H9 (cell line): ENCODE measurements around the gene PIRT. TPM values are rescaled to one million over a fixed set of nuclear protein-coding genes. Genes with fewer than 3 reads are reported as not detected.

ENCODE experiments used
- DNase-seq: peaks from one replicate; pipeline ENCODE4 v3.0.0-alpha.2; 2017
- H2AFZ ChIP-seq: one replicate; pipeline ENCODE4 v1.6.1; 2013; ENCODE audit warnings: mild to moderate bottlenecking, low read length, control low read depth, moderate library complexity
- H2AK5ac ChIP-seq: 2 replicates; pipeline ENCODE4 v1.6.1; 2013; ENCODE audit warnings: low read length, control low read depth, mixed read lengths; ENCODE audit not compliant: insufficient read length
- H2BK120ac ChIP-seq: one replicate; pipeline ENCODE4 v1.6.1; 2013; ENCODE audit warnings: low read depth, mild to moderate bottlenecking, low read length, control low read depth, inconsistent platforms; ENCODE audit not compliant: poor library complexity, severe bottlenecking
- H2BK12ac ChIP-seq: 2 replicates; pipeline ENCODE4 v1.6.1; 2013; ENCODE audit warnings: low read length, control low read depth, mixed read lengths, low read depth; ENCODE audit not compliant: insufficient read length
- H2BK15ac ChIP-seq: 2 replicates; pipeline ENCODE4 v1.6.1; 2013; ENCODE audit warnings: low read depth, low read length, control low read depth
- H2BK20ac ChIP-seq: one replicate; pipeline ENCODE4 v1.6.1; 2013; ENCODE audit warnings: low read depth, mild to moderate bottlenecking, low read length, control low read depth, inconsistent platforms; ENCODE audit not compliant: poor library complexity, severe bottlenecking
- H2BK5ac ChIP-seq: 2 replicates; pipeline ENCODE4 v1.6.1; 2013; ENCODE audit warnings: low read length, control low read depth, mixed read lengths; ENCODE audit not compliant: insufficient read length
- H3K14ac ChIP-seq: 2 replicates; pipeline ENCODE4 v1.6.1; 2013; ENCODE audit warnings: low read length, control low read depth; ENCODE audit not compliant: insufficient read depth
- H3K18ac ChIP-seq: 2 replicates; pipeline ENCODE4 v1.6.1; 2013; ENCODE audit warnings: low read depth, mild to moderate bottlenecking, mixed read lengths, low read length, control low read depth; ENCODE audit not compliant: insufficient read length
- H3K23ac ChIP-seq: 2 replicates; pipeline ENCODE4 v1.6.1; 2013; ENCODE audit warnings: low read length, control low read depth, mixed read lengths, low read depth; ENCODE audit not compliant: insufficient read length
- H3K23me2 ChIP-seq: 2 replicates; pipeline ENCODE4 v1.6.1; 2013; ENCODE audit warnings: low read depth, mild to moderate bottlenecking, mixed read lengths, low read length, control low read depth; ENCODE audit not compliant: insufficient read length, poor library complexity, severe bottlenecking
- H3K27ac ChIP-seq: 2 replicates; pipeline ENCODE4 v1.5.1; 2013; ENCODE audit warnings: low read length, control low read depth, mixed read lengths, low read depth; ENCODE audit not compliant: insufficient read length
- H3K27me3 ChIP-seq: 2 replicates; pipeline ENCODE4 v1.6.1; 2013; ENCODE audit warnings: low read length, control low read depth, inconsistent platforms; ENCODE audit not compliant: insufficient read depth
- H3K4ac ChIP-seq: 2 replicates; pipeline ENCODE4 v1.6.1; 2013; ENCODE audit warnings: low read depth, mild to moderate bottlenecking, control low read depth, inconsistent platforms, low read length, moderate library complexity
- H3K4me1 ChIP-seq: 2 replicates; pipeline ENCODE4 v1.6.1; 2013; ENCODE audit warnings: low read length, control low read depth, inconsistent platforms; ENCODE audit not compliant: insufficient read depth
- H3K4me2 ChIP-seq: 2 replicates; pipeline ENCODE4 v1.6.1; 2013; ENCODE audit warnings: low read length, control low read depth, mixed read lengths; ENCODE audit not compliant: insufficient read length, insufficient read depth
- H3K56ac ChIP-seq: 2 replicates; pipeline ENCODE4 v1.6.1; 2013; ENCODE audit warnings: low read depth, mild to moderate bottlenecking, mixed read lengths, low read length, control low read depth; ENCODE audit not compliant: insufficient read length
- H3K79me1 ChIP-seq: 2 replicates; pipeline ENCODE4 v1.6.1; 2013; ENCODE audit warnings: low read depth, mild to moderate bottlenecking, moderate library complexity, low read length, control low read depth, inconsistent platforms; ENCODE audit not compliant: insufficient read depth, poor library complexity, severe bottlenecking
- H3K79me2 ChIP-seq: 2 replicates; pipeline ENCODE4 v1.6.1; 2013; ENCODE audit warnings: low read length, control low read depth, inconsistent platforms; ENCODE audit not compliant: insufficient read depth
- H3K9ac ChIP-seq: 2 replicates; pipeline ENCODE4 v1.6.1; 2013; ENCODE audit warnings: low read length, control low read depth, mixed read lengths; ENCODE audit not compliant: insufficient read length; ENCODE audit errors: extremely low read depth
- H3K9me3 ChIP-seq: one replicate; pipeline ENCODE4 v1.6.1; 2013; ENCODE audit warnings: low read depth, low read length, inconsistent platforms; ENCODE audit not compliant: control insufficient read depth
- H3T11ph ChIP-seq: one replicate; pipeline ENCODE4 v1.6.1; 2013; ENCODE audit warnings: mild to moderate bottlenecking, low read length, control low read depth, inconsistent platforms
- H4K20me1 ChIP-seq: one replicate; pipeline ENCODE4 v1.6.1; 2013; ENCODE audit not compliant: control insufficient read depth, insufficient read length, insufficient read depth
- H4K5ac ChIP-seq: 2 replicates; pipeline ENCODE4 v1.6.1; 2013; ENCODE audit warnings: low read depth, mild to moderate bottlenecking, mixed read lengths, low read length, control low read depth; ENCODE audit not compliant: insufficient read length
- H4K8ac ChIP-seq: replicated peaks from 2 replicates; pipeline ENCODE4 v1.6.1; 2013; ENCODE audit warnings: low read length, control low read depth, mixed read lengths, low read depth; ENCODE audit not compliant: insufficient read length
- H4K91ac ChIP-seq: 2 replicates; pipeline ENCODE4 v1.6.1; 2013; ENCODE audit warnings: low read depth, mild to moderate bottlenecking, moderate library complexity, mixed read lengths, low read length, control low read depth; ENCODE audit not compliant: insufficient read length
- H3K27ac Mint-ChIP-seq, 3 experiments: 2 replicates in 2 of 3; 3 replicates in 1 of 3; pipeline ENCODE4 v1.8.0; 2020 to 2021; ENCODE audit warnings: mixed read lengths in 3 of 3, mild to moderate bottlenecking in 1 of 3, moderate library complexity in 1 of 3
- H3K27me3 Mint-ChIP-seq: 2 replicates; pipeline ENCODE4 v1.8.0; 2021; ENCODE audit warnings: low read depth, mild to moderate bottlenecking, moderate library complexity, mixed read lengths
- H3K36me3 Mint-ChIP-seq, 3 experiments: 2 replicates in 2 of 3; 3 replicates in 1 of 3; pipeline ENCODE4 v1.8.0; 2020 to 2021; ENCODE audit warnings: low read depth in 3 of 3, mixed read lengths in 3 of 3; ENCODE audit not compliant: insufficient read depth in 1 of 3
- H3K4me1 Mint-ChIP-seq, 2 experiments: 2 replicates each; pipeline ENCODE4 v1.8.0; 2020; ENCODE audit warnings: mixed read lengths in 2 of 2
- H3K4me3 Mint-ChIP-seq, 2 experiments: 2 replicates in 1 of 2; 3 replicates in 1 of 2; pipeline ENCODE4 v1.8.0; 2020 to 2021; ENCODE audit warnings: mild to moderate bottlenecking in 2 of 2, mixed read lengths in 2 of 2, moderate library complexity in 1 of 2
- H3K9me3 Mint-ChIP-seq, 2 experiments: 2 replicates in 1 of 2; 3 replicates in 1 of 2; pipeline ENCODE4 v1.8.0; 2020; ENCODE audit warnings: mild to moderate bottlenecking in 2 of 2, mixed read lengths in 2 of 2, moderate library complexity in 1 of 2
- WGBS: extraction: QIAGEN DNeasy Blood & Tissue Kit; methylation state at CpG from one replicate; pipeline ENCODE4 v1.1.7; 2013; ENCODE audit warnings: missing lambda C conversion rate, low lambda C conversion rate, mixed read lengths; ENCODE audit not compliant: insufficient read length; ENCODE audit errors: extremely low coverage; 5-methylcytosine and 5-hydroxymethylcytosine counted together
- total RNA-seq: library from RNA; stranded (reverse); gene quantifications from 2 replicates; pipeline ENCODE4 v1.2.1, GENCODE V29; 2021
- TF ChIP-seq, protein P1 (sequence below): fragments of 200-600 bp; sonication (generic); conservative IDR thresholded peaks from 3 replicates; pipeline ENCODE4 v1.8.0; 2021; ENCODE audit warnings: antibody characterized with exemption, mild to moderate bottlenecking

Gene PIRT
- total RNA-seq, 1 experiment from 2014 or later: not detected

DNA sequence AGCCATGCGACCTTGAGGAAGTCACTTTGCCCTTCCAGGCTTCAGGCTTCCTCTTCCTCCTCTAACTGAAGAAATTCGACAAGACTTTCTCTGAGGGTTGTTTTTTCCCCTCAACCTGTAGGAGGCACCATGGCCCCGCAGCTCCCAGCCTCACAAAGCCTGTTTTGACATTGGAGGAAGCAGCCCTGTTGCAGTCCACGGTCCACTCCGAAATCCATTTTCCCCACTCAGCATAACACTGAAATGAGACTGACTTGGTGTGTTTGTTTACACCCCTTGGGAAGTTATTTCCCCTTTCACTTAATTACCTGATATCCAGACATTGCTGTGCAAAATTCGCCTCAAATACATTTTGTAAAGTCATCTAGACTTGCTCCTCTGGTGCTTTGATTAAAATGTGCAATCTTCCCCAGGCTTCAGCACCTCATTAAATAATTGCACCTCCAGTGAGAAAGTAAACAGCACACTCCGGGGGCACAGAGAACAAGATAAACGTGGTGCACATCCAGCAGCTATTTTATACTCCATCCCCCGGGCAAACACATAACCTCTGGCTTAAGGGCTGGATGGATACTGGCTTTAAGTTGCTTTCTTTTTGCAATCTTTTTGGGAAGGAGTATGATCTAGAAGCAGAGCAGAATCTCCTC is 41.4 kb upstream of the PIRT start:
- TF ChIP-seq, protein P1, sequence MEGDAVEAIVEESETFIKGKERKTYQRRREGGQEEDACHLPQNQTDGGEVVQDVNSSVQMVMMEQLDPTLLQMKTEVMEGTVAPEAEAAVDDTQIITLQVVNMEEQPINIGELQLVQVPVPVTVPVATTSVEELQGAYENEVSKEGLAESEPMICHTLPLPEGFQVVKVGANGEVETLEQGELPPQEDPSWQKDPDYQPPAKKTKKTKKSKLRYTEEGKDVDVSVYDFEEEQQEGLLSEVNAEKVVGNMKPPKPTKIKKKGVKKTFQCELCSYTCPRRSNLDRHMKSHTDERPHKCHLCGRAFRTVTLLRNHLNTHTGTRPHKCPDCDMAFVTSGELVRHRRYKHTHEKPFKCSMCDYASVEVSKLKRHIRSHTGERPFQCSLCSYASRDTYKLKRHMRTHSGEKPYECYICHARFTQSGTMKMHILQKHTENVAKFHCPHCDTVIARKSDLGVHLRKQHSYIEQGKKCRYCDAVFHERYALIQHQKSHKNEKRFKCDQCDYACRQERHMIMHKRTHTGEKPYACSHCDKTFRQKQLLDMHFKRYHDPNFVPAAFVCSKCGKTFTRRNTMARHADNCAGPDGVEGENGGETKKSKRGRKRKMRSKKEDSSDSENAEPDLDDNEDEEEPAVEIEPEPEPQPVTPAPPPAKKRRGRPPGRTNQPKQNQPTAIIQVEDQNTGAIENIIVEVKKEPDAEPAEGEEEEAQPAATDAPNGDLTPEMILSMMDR: peak; percentile 83
- no CpG with 5 or more reads among the region's 9 CpGs for WGBS
- H3K18ac ChIP-seq: no peak overlapping the region
- Mint-ChIP-seq H3K9me3 (no peaks in the 10 kb centered on the region), H3K4me1 (peaks cover 2 to 4% of the 10 kb centered on the region in 2 experiments; a peak in 3 of 4 replicates), H3K4me3 (no peak overlapping the region), H3K36me3 (no peaks in the 10 kb centered on the region), H3K27ac (no peak overlapping the region), H3K27me3 (no peaks in the 10 kb centered on the region; the same call in 1 of the 2 replicates)
- H3K56ac ChIP-seq: no peak overlapping the region
- H4K20me1 ChIP-seq: no peaks in the 10 kb centered on the region
- H3K4me2 ChIP-seq: no peak overlapping the region
- DNase-seq: peak; percentile 68
- no peak overlapping the region for H4K5ac ChIP-seq
- no peaks in the 10 kb centered on the region for H3K23me2 ChIP-seq
- H2AFZ ChIP-seq: no peak overlapping the region
- H3K27ac ChIP-seq: no peak overlapping the region
- no peak overlapping the region for H3T11ph ChIP-seq
- no peak overlapping the region for H3K4ac ChIP-seq
- H3K79me1 ChIP-seq: no peaks in the 10 kb centered on the region
- H3K9ac ChIP-seq: no peak overlapping the region
- no peaks in the 10 kb centered on the region for H3K27me3 ChIP-seq
- no peak overlapping the region for H2BK120ac ChIP-seq
- H4K8ac ChIP-seq: no peak overlapping the region
- H3K23ac ChIP-seq: no peak overlapping the region
- H3K4me1 ChIP-seq: no peaks in the 10 kb centered on the region
- H4K91ac ChIP-seq: no peak overlapping the region
- H3K14ac ChIP-seq: no peak overlapping the region
- no peak overlapping the region for H2BK12ac ChIP-seq
- no peaks in the 10 kb centered on the region for H3K79me2 ChIP-seq
- H2BK20ac ChIP-seq: no peak overlapping the region
- H3K9me3 ChIP-seq: no peaks in the 10 kb centered on the region
- H2BK15ac ChIP-seq: no peak overlapping the region
- H2BK5ac ChIP-seq: no peak overlapping the region
- no peak overlapping the region for H2AK5ac ChIP-seq
